H1 (cell line): ENCODE measurements around the gene TIMP4. TPM values are rescaled to one million over a fixed set of nuclear protein-coding genes. Genes with fewer than 3 reads are reported as not detected.

Source experiments
- CTCF ChIA-PET: fragments of 300-600 bp; sonication (Branson Sonifier 250); formaldehyde crosslinking; loops from one replicate; lab custom pipeline; 2021; ENCODE audit not compliant: partially characterized antibody; lab: Charles Lee
- POLR2A ChIA-PET: fragments of 300-600 bp; sonication (Branson Sonifier 250); formaldehyde crosslinking; loops from one replicate; lab custom pipeline; 2021; ENCODE audit warnings: inconsistent platforms; ENCODE audit not compliant: partially characterized antibody; lab: Charles Lee
- DNase-seq, 2 experiments: peaks; one replicate each; pipeline versions ENCODE4 v3.0.0 to v3.0.0-alpha.2; 2010 to 2022; ENCODE audit warnings: low spot score in 2 of 2, low read depth in 1 of 2, mixed read lengths in 1 of 2
- FAIRE-seq: peaks from 2 replicates; lab custom pipeline; 2011; peaks lifted over from hg19 to GRCh38; lab: Jason Lieb, UNC
- H2AFZ ChIP-seq: 2 replicates; pipeline ENCODE4 v1.8.1; 2012; ENCODE audit warnings: low read length, inconsistent platforms
- H2AK5ac ChIP-seq: 2 replicates; pipeline ENCODE4 v1.6.1; 2013; ENCODE audit warnings: low read depth, low read length
- H2BK120ac ChIP-seq: replicated peaks from 2 replicates; pipeline ENCODE3; 2013; ENCODE audit warnings: low read depth, low read length, inconsistent platforms
- H2BK12ac ChIP-seq: 2 replicates; pipeline ENCODE4 v1.6.1; 2013; ENCODE audit warnings: low read depth, low read length
- H2BK15ac ChIP-seq: 2 replicates; pipeline ENCODE4 v1.6.1; 2013; ENCODE audit warnings: low read length
- H2BK20ac ChIP-seq: 2 replicates; pipeline ENCODE4 v1.6.1; 2013; ENCODE audit warnings: low read length
- H2BK5ac ChIP-seq: 2 replicates; pipeline ENCODE4 v1.6.1; 2013; ENCODE audit warnings: low read depth, low read length
- H3K14ac ChIP-seq: 2 replicates; pipeline ENCODE4 v1.6.1; 2013; ENCODE audit warnings: inconsistent platforms; ENCODE audit not compliant: insufficient read length
- H3K18ac ChIP-seq: 2 replicates; pipeline ENCODE4 v1.6.1; 2013; ENCODE audit warnings: low read length; ENCODE audit errors: extremely low read depth
- H3K23ac ChIP-seq: 2 replicates; pipeline ENCODE4 v1.6.1; 2013; ENCODE audit warnings: inconsistent platforms; ENCODE audit not compliant: insufficient read length
- H3K23me2 ChIP-seq: 2 replicates; pipeline ENCODE4 v1.6.1; 2013; ENCODE audit warnings: low read depth, low read length
- H3K27ac ChIP-seq: 2 replicates; pipeline ENCODE4 v1.6.1; 2011; ENCODE audit warnings: low read depth, low read length, inconsistent platforms
- H3K27me3 ChIP-seq, 4 experiments: replicated peaks in 1 of 4; 1 replicate in 1 of 4; 2 replicates in 3 of 4; pipeline versions ENCODE4 v1.6.1 to v1.8.1; 2011 to 2013; ENCODE audit warnings: low read length in 3 of 4, mild to moderate bottlenecking in 3 of 4, inconsistent platforms in 2 of 4, mixed read lengths in 2 of 4, moderate library complexity in 1 of 4; ENCODE audit not compliant: control insufficient read depth in 3 of 4, insufficient read depth in 3 of 4; ENCODE audit errors: extremely low read depth in 1 of 4
- H3K36me3 ChIP-seq, 4 experiments: 2 replicates each; pipeline versions ENCODE4 v1.6.1 to v1.8.1; 2011 to 2013; ENCODE audit warnings: mild to moderate bottlenecking in 4 of 4, low read length in 3 of 4, moderate library complexity in 2 of 4, control low read depth in 1 of 4, inconsistent platforms in 1 of 4; ENCODE audit not compliant: insufficient read depth in 4 of 4, control insufficient read depth in 2 of 4
- H3K4ac ChIP-seq: replicated peaks from 2 replicates; pipeline ENCODE3; 2013; ENCODE audit warnings: low read length, low read depth, mixed read lengths, inconsistent platforms; ENCODE audit not compliant: insufficient read length
- H3K4me1 ChIP-seq, 4 experiments: replicated peaks in 1 of 4; 1 replicate in 1 of 4; 2 replicates in 3 of 4; pipeline versions ENCODE4 v1.6.1 to v1.8.1; 2011 to 2013; ENCODE audit warnings: low read length in 3 of 4, inconsistent platforms in 2 of 4, mixed read lengths in 1 of 4; ENCODE audit not compliant: insufficient read depth in 4 of 4, control insufficient read depth in 3 of 4
- H3K4me2 ChIP-seq, 2 experiments: 2 replicates each; pipeline versions ENCODE4 v1.6.1 to v1.8.1; 2011 to 2013; ENCODE audit warnings: low read depth in 2 of 2, low read length in 2 of 2, control low read depth in 1 of 2, inconsistent platforms in 1 of 2, mild to moderate bottlenecking in 1 of 2; ENCODE audit not compliant: insufficient read depth in 1 of 2
- H3K4me3 ChIP-seq, 4 experiments: fragments of 200-600, 300-600 bp in 1 of 4; sonication (generic), shearing (Covaris generic), sonication (Bioruptor Twin) in 1 of 4; 2 replicates each; pipeline versions ENCODE4 v1.5.1 to v1.8.1; 2011 to 2016; ENCODE audit warnings: low read length in 4 of 4, low read depth in 3 of 4, control low read depth in 2 of 4, inconsistent platforms in 2 of 4, mild to moderate bottlenecking in 2 of 4, mixed read lengths in 1 of 4, moderate library complexity in 1 of 4; ENCODE audit not compliant: insufficient read depth in 2 of 4; ENCODE audit errors: extremely low read depth in 1 of 4
- H3K56ac ChIP-seq: replicated peaks from 2 replicates; pipeline ENCODE3; 2013; ENCODE audit warnings: low read depth, mild to moderate bottlenecking, mixed read lengths, low read length, inconsistent platforms; ENCODE audit not compliant: insufficient read length
- H3K79me1 ChIP-seq: 2 replicates; pipeline ENCODE4 v1.6.1; 2013; ENCODE audit warnings: low read depth, low read length, control low read depth
- H3K79me2 ChIP-seq, 2 experiments: 2 replicates each; pipeline versions ENCODE4 v1.6.1 to v1.8.1; 2012 to 2013; ENCODE audit warnings: low read length in 2 of 2, mild to moderate bottlenecking in 2 of 2, inconsistent platforms in 1 of 2; ENCODE audit not compliant: insufficient read depth in 2 of 2, control insufficient read depth in 1 of 2
- H3K9ac ChIP-seq, 4 experiments: replicated peaks in 1 of 4; 1 replicate in 1 of 4; 2 replicates in 3 of 4; pipeline versions ENCODE4 v1.6.1 to v1.8.1; 2011 to 2013; ENCODE audit warnings: low read depth in 3 of 4, low read length in 3 of 4, control low read depth in 2 of 4, mild to moderate bottlenecking in 2 of 4, moderate library complexity in 2 of 4, inconsistent platforms in 1 of 4; ENCODE audit errors: extremely low read depth in 1 of 4
- H3K9me3 ChIP-seq, 2 experiments: 2 replicates each; pipeline versions ENCODE4 v1.6.1 to v1.8.1; 2012 to 2013; ENCODE audit warnings: mild to moderate bottlenecking in 2 of 2, moderate library complexity in 2 of 2, control low read depth in 1 of 2, inconsistent platforms in 1 of 2, low read depth in 1 of 2, low read length in 1 of 2, mixed read lengths in 1 of 2; ENCODE audit not compliant: insufficient read depth in 2 of 2
- H4K20me1 ChIP-seq, 2 experiments: replicated peaks in 1 of 2; 2 replicates each; pipeline versions ENCODE3 to v1.8.1; 2011 to 2013; ENCODE audit warnings: inconsistent platforms in 2 of 2, low read length in 2 of 2, mild to moderate bottlenecking in 1 of 2; ENCODE audit not compliant: insufficient read depth in 2 of 2, control insufficient read depth in 1 of 2
- H4K5ac ChIP-seq: 2 replicates; pipeline ENCODE4 v1.6.1; 2013; ENCODE audit warnings: low read length, low read depth, mixed read lengths, inconsistent platforms; ENCODE audit not compliant: insufficient read length
- H4K8ac ChIP-seq: 2 replicates; pipeline ENCODE4 v1.8.0; 2013; ENCODE audit warnings: mild to moderate bottlenecking, moderate library complexity, low read length, inconsistent platforms; ENCODE audit not compliant: insufficient read depth; ENCODE audit errors: extremely low read depth
- H4K91ac ChIP-seq: replicated peaks from 2 replicates; pipeline ENCODE3; 2013; ENCODE audit warnings: low read length, mixed read lengths, inconsistent platforms; ENCODE audit not compliant: insufficient read length
- WGBS, 2 experiments: shearing (Covaris generic) in 1 of 2; methylation state at CpG; one replicate each; pipeline versions ENCODE4 v1.1.6 to v1.1.7; 2013 to 2015; ENCODE audit warnings: low lambda C conversion rate in 2 of 2, mixed read lengths in 2 of 2, inconsistent platforms in 1 of 2, low coverage in 1 of 2, missing lambda C conversion rate in 1 of 2; ENCODE audit not compliant: insufficient replicate concordance in 2 of 2, insufficient coverage in 1 of 2, insufficient read length in 1 of 2; ENCODE audit errors: extremely low coverage in 1 of 2, missing lambda C conversion rate in 1 of 2; 5-methylcytosine and 5-hydroxymethylcytosine counted together
- polyA plus RNA-seq, 7 experiments: library from polyadenylated mRNA; depleted of rRNA in 3 of 7; stranded (reverse) in 5 of 7; unstranded in 2 of 7; fragments of >200 nt in 5 of 7; fragments of 200-250 nt in 2 of 7; gene quantifications; 1 replicate in 5 of 7; 2 replicates in 1 of 7; 4 replicates in 1 of 7; pipeline versions ENCODE4 v1.2.1 to v1.2.3, GENCODE V29; 2011 to 2013; ENCODE audit warnings: missing spikeins in 2 of 7, mixed read lengths in 2 of 7
- total RNA-seq: library from RNA; stranded (reverse); fragmentation: NEBNext Ultra II Directional; extraction: Animal tissue kit (Norgen Biotek cat#: 25700); gene quantifications from 2 replicates; pipeline ENCODE4 v1.2.1, GENCODE V29; 2021

TIMP4 gene
- total and polyA plus RNA-seq, 2 of the 8 experiments (the other 6 are each of a cell fraction or from before 2014, with no cell fraction given) = 5.1 to 8.7 TPM

GRCh38 chr3:12193485-12194165, 34.9 kb upstream of the TIMP4 start:
- H4K91ac ChIP-seq = no peak overlapping the region
- no peak overlapping the region for H3K9ac ChIP-seq

More at GRCh38 chr3:12193485-12194165, 34.9 kb upstream of the TIMP4 start:
- Histone ChIP-seq H3K23me2 (no peaks in the 10 kb centered on the region; the same call in 1 of the 2 replicates), H4K20me1 (no peaks in the 10 kb centered on the region), H2BK120ac (no peak overlapping the region), H3K56ac (no peak overlapping the region), H3K36me3 (no peaks in the 10 kb centered on the region), H2BK12ac (no peak overlapping the region), H3K9me3 (no peaks in the 10 kb centered on the region), H3K4me2 (no peak overlapping the region), H3K14ac (no peak overlapping the region), H3K4me1 (peaks cover 0 to 2% (median 0%) of the 10 kb centered on the region in 4 experiments; a peak in 1 of 7 replicates), H2AK5ac (no peak overlapping the region), H2AFZ (no peak overlapping the region), H4K5ac (no peak overlapping the region), H2BK15ac (no peak overlapping the region), H2BK5ac (no peak overlapping the region), H3K18ac (no peak overlapping the region), H3K23ac (no peak overlapping the region), H3K79me2 (no peaks in the 10 kb centered on the region), H2BK20ac (no peak overlapping the region), H3K4ac (no peak overlapping the region), H3K79me1 (no peaks in the 10 kb centered on the region), H3K4me3 (no peak overlapping the region), H3K27me3 (no peaks in the 10 kb centered on the region), H3K27ac (no peak overlapping the region), H4K8ac (no peak overlapping the region)
- ChIA-PET POLR2A (no interaction called here), CTCF (interaction anchor here (1.5 to 7.2 kb wide), 3 partner anchors 16 to 286 kb away, joined by 3 to 54 read pairs (median 10); no protein-coding TSS in a partner anchor)
- WGBS, 2 experiments = 95% methylated on average over 1 of the region's 1 CpG; no CpG with 5 or more reads in 1 of the 2 experiments
- no peak for DNase-seq
- FAIRE-seq = no peak
